Thymus (tissue), 11 donors: Measurements from ENCODE around the gene NACA2. TPM values are rescaled to one million over a fixed set of nuclear protein-coding genes. Genes with fewer than 3 reads are reported as not detected.
A peak's percentile ranks its signal among the peaks of the same experiment; 100 is the strongest.
"Not testable (repeated sequence)": the region's sequence is repeated elsewhere in the genome, so short reads cannot be mapped to it uniquely, and the experiment has no call there.

ENCODE experiments used
- DNase-seq, 9 donors: peaks; one replicate each; pipeline ENCODE4 v3.0.0-alpha.2; 2013; ENCODE audit warnings: low spot score in 9 of 9, low read depth in 6 of 9, missing footprints in 1 of 9
- H3K27ac ChIP-seq, 2 donors: one replicate each; pipeline ENCODE4 v1.5.1; 2013; ENCODE audit warnings: control low read depth in 1 of 2, low read depth in 1 of 2, low read length in 1 of 2, mild to moderate bottlenecking in 1 of 2, moderate library complexity in 1 of 2
- H3K27me3 ChIP-seq, 2 donors: one replicate each; pipeline ENCODE4 v1.5.1; 2013; ENCODE audit warnings: low read length in 1 of 2; ENCODE audit not compliant: control insufficient read depth in 2 of 2, insufficient read depth in 1 of 2
- H3K36me3 ChIP-seq, 2 donors: one replicate each; pipeline ENCODE4 v1.5.1; 2013; ENCODE audit warnings: low read length in 1 of 2, mild to moderate bottlenecking in 1 of 2, moderate library complexity in 1 of 2; ENCODE audit not compliant: control insufficient read depth in 2 of 2, insufficient read depth in 2 of 2
- H3K4me1 ChIP-seq, 2 donors: one replicate each; pipeline ENCODE4 v1.5.1; 2013; ENCODE audit warnings: low read length in 2 of 2; ENCODE audit not compliant: control insufficient read depth in 2 of 2, insufficient read depth in 2 of 2
- H3K4me3 ChIP-seq, 2 donors: one replicate each; pipeline ENCODE4 v1.5.1; 2013; ENCODE audit warnings: low read length in 2 of 2, control low read depth in 1 of 2, mild to moderate bottlenecking in 1 of 2
- H3K9me3 ChIP-seq, 2 donors: one replicate each; pipeline ENCODE4 v1.5.1; 2013; ENCODE audit warnings: low read length in 1 of 2, mild to moderate bottlenecking in 1 of 2; ENCODE audit not compliant: control insufficient read depth in 2 of 2, insufficient read depth in 1 of 2
- WGBS: extraction: QIAGEN DNeasy Blood & Tissue Kit; methylation state at CpG from one replicate; pipeline ENCODE4 v1.1.7; 2013; 5-methylcytosine and 5-hydroxymethylcytosine counted together
- polyA plus RNA-seq: library from polyadenylated mRNA; stranded (reverse); fragments of 200-250 nt; gene quantifications from one replicate; pipeline ENCODE4 v1.2.3, GENCODE V29; 2013
- total RNA-seq: library from RNA; stranded (reverse); fragments of 120-200 nt; gene quantifications from one replicate; pipeline ENCODE4 v1.2.4, GENCODE V29; 2013
- donor health status: healthy.

The NACA2 gene
- total and polyA plus RNA-seq, 2 donors = 0.19 to 0.43 TPM

- DNase-seq = no peak
- Histone ChIP-seq H3K4me1 (no peaks in the 10 kb centered on the region), H3K9me3 (no peaks in the 10 kb centered on the region), H3K27me3 (peaks cover 12 to 19% of the 10 kb centered on the region in 2 donors), H3K4me3 (no peak overlapping the region), H3K36me3 (no peaks in the 10 kb centered on the region), H3K27ac (no peak overlapping the region)
- 84% methylated on average over 3 of the region's 3 CpGs for WGBS
These were observed 36.8 kb downstream of the NACA2 start for GRCh38 chr17:61554209-61554608.

DNA sequence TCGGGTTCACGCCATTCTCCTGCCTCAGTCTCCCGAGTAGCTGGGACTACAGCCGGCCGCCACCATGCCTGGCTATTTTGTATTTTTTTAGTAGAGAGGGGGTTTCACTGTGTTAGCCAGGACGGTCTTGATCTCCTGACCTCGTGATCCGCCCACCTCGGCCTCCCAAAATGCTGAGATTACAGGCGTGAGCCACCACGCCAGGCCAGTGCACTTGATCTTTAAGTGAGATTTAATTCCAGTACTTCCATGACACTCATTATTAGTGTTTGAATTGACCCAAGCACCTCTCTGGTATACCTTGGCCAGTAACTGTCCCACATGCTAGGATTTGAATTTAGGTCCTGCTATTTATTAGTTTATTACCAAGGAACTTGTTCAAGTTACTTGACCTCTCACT, 38.5 kb downstream of the NACA2 start:
- H3K9me3 ChIP-seq, H3K4me1 ChIP-seq, DNase-seq, H3K27ac ChIP-seq, H3K36me3 ChIP-seq, H3K4me3 ChIP-seq: not testable (repeated sequence)
- H3K27me3 ChIP-seq = peaks cover 11 to 17% of the 10 kb centered on the region in 2 donors
- WGBS = 98% methylated on average over 11 of the region's 11 CpGs

GRCh38 chr17:61551255-61551742, 39.7 kb downstream of the NACA2 start:
- Histone ChIP-seq H3K4me1 (no peaks in the 10 kb centered on the region), H3K27me3 (peaks cover 7 to 11% of the 10 kb centered on the region in 2 donors), H3K36me3 (no peaks in the 10 kb centered on the region), H3K4me3 (no peak overlapping the region), H3K27ac (no peak overlapping the region), H3K9me3 (no peaks in the 10 kb centered on the region)
- WGBS = 20% methylated on average over 6 of the region's 6 CpGs
- peak in 6 of 9 donors; percentile 3 to 27 (median 8) for DNase-seq

- DNase-seq = no peak
- Histone ChIP-seq H3K27ac (no peak overlapping the region), H3K36me3 (no peaks in the 10 kb centered on the region), H3K9me3 (no peaks in the 10 kb centered on the region), H3K4me1 (no peaks in the 10 kb centered on the region), H3K27me3 (peaks cover 6 to 7% of the 10 kb centered on the region in 2 donors), H3K4me3 (no peak overlapping the region)
These were observed 43.9 kb downstream of the NACA2 start for GRCh38 chr17:61547113-61547512.

DNA sequence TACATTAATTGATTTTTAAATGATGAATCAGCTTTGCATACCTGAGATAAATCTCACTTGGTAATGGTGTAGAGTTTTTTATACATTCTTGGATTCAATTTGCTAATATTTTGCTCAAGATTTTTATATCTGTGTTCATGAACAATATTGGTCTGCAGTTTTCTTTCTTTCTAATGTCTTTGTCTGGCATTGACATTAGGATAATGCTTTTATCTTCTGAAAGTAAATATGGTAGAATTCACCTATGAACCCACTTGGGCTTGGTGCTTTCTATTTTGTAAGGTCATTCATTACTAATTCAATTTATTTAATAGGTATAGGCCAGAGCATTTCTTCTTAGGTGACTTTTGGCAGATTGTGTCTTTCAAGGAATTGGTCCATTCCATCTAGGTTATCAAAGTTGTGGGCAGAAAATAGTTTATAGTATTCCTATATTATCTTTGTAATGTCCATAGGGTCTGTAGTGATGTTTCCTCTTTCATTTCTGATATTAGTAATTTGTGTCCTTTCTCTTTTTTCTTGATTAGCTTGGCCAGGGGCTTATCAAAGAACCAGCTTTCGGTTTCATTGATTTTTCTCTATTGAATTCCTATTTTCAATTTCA, 45.6 kb downstream of the NACA2 start:
- H3K4me1 ChIP-seq = no peaks in the 10 kb centered on the region
- H3K4me3 ChIP-seq = no peak overlapping the region
- H3K27me3 ChIP-seq = peaks cover 6 to 7% of the 10 kb centered on the region in 2 donors
- no peaks in the 10 kb centered on the region for H3K9me3 ChIP-seq
- 98% methylated on average over 1 of the region's 1 CpG for WGBS
- H3K36me3 ChIP-seq = no peaks in the 10 kb centered on the region
- no peak overlapping the region for H3K27ac ChIP-seq
- no peak for DNase-seq

DNA sequence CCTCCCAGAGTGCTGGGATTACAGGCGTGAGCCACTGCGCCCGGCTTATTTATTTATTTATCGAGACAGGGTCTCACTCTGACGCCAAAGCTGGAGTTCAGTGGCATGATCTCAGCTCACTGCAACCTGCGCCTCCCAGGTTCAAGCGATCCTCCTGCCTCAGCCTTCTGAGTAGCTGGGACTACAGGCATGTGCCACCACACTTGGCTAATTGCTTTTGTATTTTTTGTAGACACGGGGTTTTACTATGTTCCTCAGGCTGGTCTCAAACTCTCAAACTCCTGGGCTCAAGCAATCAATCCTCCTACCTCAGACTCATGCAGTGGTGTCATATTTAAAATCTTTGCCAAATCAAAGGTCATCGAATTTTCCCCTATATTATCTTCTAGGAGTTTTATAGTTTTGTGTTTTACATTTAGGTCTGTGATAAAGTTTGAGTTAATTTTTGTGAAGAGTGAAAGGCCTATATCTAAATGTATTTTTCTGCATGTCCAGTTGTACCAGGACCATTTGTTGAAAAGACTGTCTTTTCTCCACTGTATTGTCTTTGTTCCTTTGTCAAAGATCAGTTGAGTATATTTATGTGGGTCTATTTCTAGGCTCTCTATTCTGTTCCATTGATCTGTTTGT, 47.1 kb downstream of the NACA2 start:
- no peak overlapping the region for H3K4me3 ChIP-seq
- no peaks in the 10 kb centered on the region for H3K27me3 ChIP-seq
- no peak overlapping the region for H3K27ac ChIP-seq
- 86% methylated on average over 9 of the region's 9 CpGs for WGBS
- H3K36me3 ChIP-seq = no peaks in the 10 kb centered on the region
- no peaks in the 10 kb centered on the region for H3K4me1 ChIP-seq
- no peaks in the 10 kb centered on the region for H3K9me3 ChIP-seq
- DNase-seq = no peak

DNA sequence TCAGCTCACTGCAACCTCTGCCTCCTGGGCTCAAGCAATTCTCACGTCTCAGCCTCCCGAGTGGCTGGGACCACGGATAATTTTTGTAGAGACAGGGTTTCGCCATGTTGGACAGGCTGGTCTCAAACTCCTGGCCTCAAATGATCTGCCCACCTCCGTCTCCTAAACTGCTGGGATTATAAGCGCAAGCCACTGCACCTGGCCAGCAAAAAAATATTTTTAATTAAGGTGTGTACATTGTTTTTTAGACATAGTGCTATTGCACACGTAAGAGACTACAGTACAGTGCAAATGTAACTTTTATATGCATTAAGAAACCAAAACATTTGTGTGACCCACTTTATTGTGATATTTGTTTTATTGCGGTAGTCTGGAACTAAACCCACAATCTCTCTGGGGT, 49.0 kb downstream of the NACA2 start:
- DNase-seq = no peak
- H3K36me3 ChIP-seq = no peaks in the 10 kb centered on the region
- no peak overlapping the region for H3K4me3 ChIP-seq
- H3K9me3 ChIP-seq = no peaks in the 10 kb centered on the region
- WGBS = 97% methylated on average over 8 of the region's 8 CpGs
- H3K4me1 ChIP-seq = no peaks in the 10 kb centered on the region
- no peaks in the 10 kb centered on the region for H3K27me3 ChIP-seq
- no peak overlapping the region for H3K27ac ChIP-seq

GRCh38 chr17:61540874-61541273, 50.1 kb downstream of the NACA2 start:
- Histone ChIP-seq H3K9me3 (no peaks in the 10 kb centered on the region), H3K27ac (no peak overlapping the region), H3K4me1 (no peaks in the 10 kb centered on the region), H3K4me3 (no peak overlapping the region), H3K36me3 (no peaks in the 10 kb centered on the region), H3K27me3 (no peaks in the 10 kb centered on the region)
- no peak for DNase-seq
- WGBS = 91% methylated on average over 1 of the region's 1 CpG
